Thymus (tissue), 11 donors: ENCODE results near the gene FKBP15. TPM values are rescaled to one million over a fixed set of nuclear protein-coding genes. Genes with fewer than 3 reads are reported as not detected.
"Not testable (repeated sequence)": the region's sequence is repeated elsewhere in the genome, so short reads cannot be mapped to it uniquely, and the experiment has no call there.

Source experiments
- DNase-seq, 9 donors: peaks; one replicate each; pipeline ENCODE4 v3.0.0-alpha.2; 2013; ENCODE audit warnings: low spot score in 9 of 9, low read depth in 6 of 9, missing footprints in 1 of 9
- H3K27ac ChIP-seq, 2 donors: one replicate each; pipeline ENCODE4 v1.5.1; 2013; ENCODE audit warnings: control low read depth in 1 of 2, low read depth in 1 of 2, low read length in 1 of 2, mild to moderate bottlenecking in 1 of 2, moderate library complexity in 1 of 2
- H3K27me3 ChIP-seq, 2 donors: one replicate each; pipeline ENCODE4 v1.5.1; 2013; ENCODE audit warnings: low read length in 1 of 2; ENCODE audit not compliant: control insufficient read depth in 2 of 2, insufficient read depth in 1 of 2
- H3K36me3 ChIP-seq, 2 donors: one replicate each; pipeline ENCODE4 v1.5.1; 2013; ENCODE audit warnings: low read length in 1 of 2, mild to moderate bottlenecking in 1 of 2, moderate library complexity in 1 of 2; ENCODE audit not compliant: control insufficient read depth in 2 of 2, insufficient read depth in 2 of 2
- H3K4me1 ChIP-seq, 2 donors: one replicate each; pipeline ENCODE4 v1.5.1; 2013; ENCODE audit warnings: low read length in 2 of 2; ENCODE audit not compliant: control insufficient read depth in 2 of 2, insufficient read depth in 2 of 2
- H3K4me3 ChIP-seq, 2 donors: one replicate each; pipeline ENCODE4 v1.5.1; 2013; ENCODE audit warnings: low read length in 2 of 2, control low read depth in 1 of 2, mild to moderate bottlenecking in 1 of 2
- H3K9me3 ChIP-seq, 2 donors: one replicate each; pipeline ENCODE4 v1.5.1; 2013; ENCODE audit warnings: low read length in 1 of 2, mild to moderate bottlenecking in 1 of 2; ENCODE audit not compliant: control insufficient read depth in 2 of 2, insufficient read depth in 1 of 2
- WGBS: extraction: QIAGEN DNeasy Blood & Tissue Kit; methylation state at CpG from one replicate; pipeline ENCODE4 v1.1.7; 2013; 5-methylcytosine and 5-hydroxymethylcytosine counted together
- polyA plus RNA-seq: library from polyadenylated mRNA; stranded (reverse); fragments of 200-250 nt; gene quantifications from one replicate; pipeline ENCODE4 v1.2.3, GENCODE V29; 2013
- total RNA-seq: library from RNA; stranded (reverse); fragments of 120-200 nt; gene quantifications from one replicate; pipeline ENCODE4 v1.2.4, GENCODE V29; 2013
- donor health status: healthy.

Gene FKBP15
- total and polyA plus RNA-seq, 2 donors = 14.8 to 19.3 TPM

- Histone ChIP-seq H3K27me3 (peaks cover 2% of the 10 kb centered on the region in 2 donors), H3K9me3 (no peaks in the 10 kb centered on the region), H3K27ac (no peak overlapping the region), H3K4me3 (no peak overlapping the region), H3K36me3 (no peaks in the 10 kb centered on the region), H3K4me1 (no peaks in the 10 kb centered on the region)
- DNase-seq = no peak
- 65% methylated on average over 3 of the region's 3 CpGs for WGBS
These were observed 82.3 kb downstream of the FKBP15 start for GRCh38 chr9:113138760-113139159.

GRCh38 chr9:113137196-113138168 is 83.6 kb downstream of the FKBP15 start:
- DNase-seq = no peak
- 82% methylated on average over 9 of the region's 9 CpGs for WGBS
- no peak overlapping the region for H3K27ac ChIP-seq
- H3K27me3 ChIP-seq = peaks cover 0 to 2% of the 10 kb centered on the region in 2 donors
- no peaks in the 10 kb centered on the region for H3K9me3 ChIP-seq
- no peaks in the 10 kb centered on the region for H3K4me1 ChIP-seq
- H3K4me3 ChIP-seq = no peak overlapping the region
- H3K36me3 ChIP-seq = no peaks in the 10 kb centered on the region

GRCh38 chr9:113131689-113132151 is 89.4 kb downstream of the FKBP15 start:
- no peak overlapping the region for H3K4me3 ChIP-seq
- no peaks in the 10 kb centered on the region for H3K36me3 ChIP-seq
- no peak overlapping the region for H3K27ac ChIP-seq
- DNase-seq = peak in 2 of 9 donors; percentile 30 to 54
- H3K4me1 ChIP-seq = no peaks in the 10 kb centered on the region
- H3K9me3 ChIP-seq = no peaks in the 10 kb centered on the region
- WGBS = 22% methylated on average over 3 of the region's 3 CpGs
- H3K27me3 ChIP-seq = peaks cover 0 to 2% of the 10 kb centered on the region in 2 donors

GRCh38 chr9:113129884-113130283 is 91.2 kb downstream of the FKBP15 start:
- Histone ChIP-seq H3K27me3 (no peaks in the 10 kb centered on the region), H3K36me3 (no peaks in the 10 kb centered on the region), H3K27ac (no peak overlapping the region), H3K4me3 (no peak overlapping the region), H3K4me1 (no peaks in the 10 kb centered on the region), H3K9me3 (no peaks in the 10 kb centered on the region)
- DNase-seq = no peak
- 65% methylated on average over 4 of the region's 4 CpGs for WGBS

- Histone ChIP-seq H3K27ac (no peak overlapping the region), H3K27me3 (no peaks in the 10 kb centered on the region)
- no peak for DNase-seq
These were observed 91.6 kb downstream of the FKBP15 start for GRCh38 chr9:113129466-113129865.

GRCh38 chr9:113125386-113126035 is 95.6 kb downstream of the FKBP15 start:
- Histone ChIP-seq H3K36me3 (no peaks in the 10 kb centered on the region), H3K4me3 (no peak overlapping the region), H3K4me1 (no peaks in the 10 kb centered on the region), H3K27me3 (no peaks in the 10 kb centered on the region), H3K27ac (no peak overlapping the region), H3K9me3 (no peaks in the 10 kb centered on the region)
- no peak for DNase-seq
- WGBS = 76% methylated on average over 4 of the region's 4 CpGs

More at GRCh38 chr9:113129466-113129865, 91.6 kb downstream of the FKBP15 start:
- Histone ChIP-seq H3K4me3 (no peak overlapping the region), H3K36me3 (no peaks in the 10 kb centered on the region), H3K9me3 (no peaks in the 10 kb centered on the region), H3K4me1 (no peaks in the 10 kb centered on the region)

GRCh38 chr9:113118829-113119228 is 102.2 kb downstream of the FKBP15 start:
- not testable (repeated sequence) for DNase-seq, H3K27me3 ChIP-seq, H3K27ac ChIP-seq, H3K4me1 ChIP-seq, H3K36me3 ChIP-seq, H3K4me3 ChIP-seq, H3K9me3 ChIP-seq
- WGBS = no CpG with 5 or more reads among the region's 6 CpGs
